Epithelial cell of esophagus (primary cell): ENCODE measurements around the gene RANBP10.

Source experiments
- DNase-seq: peaks from one replicate; pipeline ENCODE4 v3.0.0; 2010; ENCODE audit warnings: low read depth
- H3K4me3 ChIP-seq: 2 replicates; pipeline ENCODE4 v1.5.1; 2011; ENCODE audit warnings: mild to moderate bottlenecking, low read length, control low read depth
- CTCF ChIP-seq: IDR thresholded peaks from 2 replicates; pipeline ENCODE4 v1.5.1; 2011; ENCODE audit warnings: low read depth, mild to moderate bottlenecking, low read length, control low read depth, inconsistent platforms; ENCODE audit not compliant: insufficient read depth; ENCODE audit errors: missing control alignments

The RANBP10 gene

DNA sequence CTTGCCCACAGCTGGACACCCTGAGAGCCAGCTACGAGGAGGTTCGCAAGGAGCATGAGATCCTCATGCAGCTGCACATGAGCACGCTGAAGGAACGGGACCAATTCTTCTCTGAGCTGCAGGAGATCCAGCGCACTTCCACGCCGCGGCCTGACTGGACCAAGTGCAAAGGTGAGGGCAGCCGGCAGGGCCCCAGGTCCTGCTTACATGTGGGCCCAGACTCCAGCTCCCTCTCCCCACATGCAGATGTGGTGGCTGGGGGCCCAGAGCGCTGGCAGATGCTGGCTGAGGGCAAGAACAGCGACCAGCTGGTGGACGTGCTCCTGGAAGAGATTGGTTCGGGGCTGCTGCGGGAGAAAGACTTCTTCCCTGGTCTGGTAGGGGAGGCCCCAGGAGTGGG, 19.5 kb upstream of the RANBP10 start:
- H3K4me3 ChIP-seq: no peak overlapping the region
- no peak for DNase-seq
- no peak for TF ChIP-seq CTCF

GRCh38 chr16:67825119-67825518, 18.8 kb upstream of the RANBP10 start:
- no peak for DNase-seq
- TF ChIP-seq CTCF: no peak
- H3K4me3 ChIP-seq: no peak overlapping the region

- no peak for TF ChIP-seq CTCF
- no peak overlapping the region for H3K4me3 ChIP-seq
- no peak for DNase-seq
Observed at GRCh38 chr16:67822511-67822910, 16.2 kb upstream of the RANBP10 start.

DNA sequence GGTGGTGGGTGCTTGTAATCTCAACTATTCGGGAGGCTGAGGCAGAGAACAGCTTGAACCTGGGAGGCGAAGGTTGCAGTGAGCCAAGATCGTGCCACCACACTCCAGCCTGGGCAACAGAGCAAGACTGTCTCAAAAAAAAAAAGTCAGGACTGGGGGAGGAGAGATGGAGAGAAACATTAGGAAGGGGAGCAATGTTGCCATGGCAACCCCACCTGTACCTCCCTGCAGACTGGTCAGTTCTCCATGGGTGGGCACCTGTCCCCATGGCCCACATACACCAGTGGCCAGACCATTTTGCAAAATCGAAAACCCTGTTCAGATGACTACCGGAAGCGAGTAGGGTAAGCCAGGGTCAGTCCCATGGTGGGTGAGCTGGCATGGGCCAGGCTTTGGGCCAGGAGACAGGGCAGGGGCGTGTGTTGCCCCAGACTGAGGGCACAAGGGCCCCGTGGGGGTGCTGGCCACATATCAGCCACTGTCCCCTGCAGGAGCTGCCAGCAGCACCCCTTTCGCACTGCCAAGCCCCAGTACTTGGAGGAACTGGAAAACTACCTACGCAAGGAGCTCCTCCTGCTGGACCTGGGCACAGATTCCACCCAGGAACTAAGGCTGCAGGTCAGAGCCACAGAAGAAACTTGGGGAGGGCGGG, 14.4 kb upstream of the RANBP10 start:
- no peak for TF ChIP-seq CTCF
- no peak overlapping the region for H3K4me3 ChIP-seq
- no peak for DNase-seq

DNA sequence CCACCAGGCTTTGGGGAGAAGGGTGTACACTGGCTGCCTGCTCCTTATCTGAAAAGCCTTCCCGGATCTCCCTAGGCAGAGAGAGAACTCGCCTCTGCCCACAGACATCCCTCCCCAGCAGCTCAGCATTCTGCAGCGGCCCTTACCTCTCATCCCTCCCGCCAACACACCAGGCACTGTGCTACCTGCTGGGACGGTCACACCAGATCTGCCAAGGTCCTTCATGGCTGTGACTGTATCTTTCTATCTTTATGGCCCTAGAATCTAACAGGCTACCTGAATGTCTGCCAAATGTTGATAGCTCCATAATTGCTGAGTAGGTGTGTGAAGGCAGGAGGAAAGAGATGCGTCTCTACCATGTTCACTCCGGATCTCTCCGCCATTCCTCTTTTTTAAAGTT, 8.2 kb upstream of the RANBP10 start:
- DNase-seq: no peak
- no peak for TF ChIP-seq CTCF
- no peak overlapping the region for H3K4me3 ChIP-seq

DNA sequence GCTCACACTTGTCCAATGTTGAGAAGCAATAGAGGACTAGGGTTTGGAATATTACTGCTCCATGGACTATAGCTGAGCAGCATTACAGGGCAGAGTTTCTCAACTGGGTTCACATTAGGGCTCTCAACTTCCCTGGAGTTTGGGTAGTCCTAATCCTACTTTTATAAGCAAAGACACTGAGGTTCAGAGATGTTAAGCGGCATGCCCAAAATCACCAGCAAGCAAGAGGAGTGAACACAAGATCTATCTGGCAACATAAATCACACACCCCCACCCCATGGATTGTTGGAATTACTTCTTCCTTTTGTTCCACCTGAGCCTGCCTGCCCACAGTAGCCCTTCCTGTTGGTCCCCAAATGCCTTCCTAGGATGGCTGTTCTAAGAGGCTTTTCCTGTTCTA, 5.5 kb upstream of the RANBP10 start:
- no peak overlapping the region for H3K4me3 ChIP-seq
- DNase-seq: no peak
- no peak for TF ChIP-seq CTCF

DNA sequence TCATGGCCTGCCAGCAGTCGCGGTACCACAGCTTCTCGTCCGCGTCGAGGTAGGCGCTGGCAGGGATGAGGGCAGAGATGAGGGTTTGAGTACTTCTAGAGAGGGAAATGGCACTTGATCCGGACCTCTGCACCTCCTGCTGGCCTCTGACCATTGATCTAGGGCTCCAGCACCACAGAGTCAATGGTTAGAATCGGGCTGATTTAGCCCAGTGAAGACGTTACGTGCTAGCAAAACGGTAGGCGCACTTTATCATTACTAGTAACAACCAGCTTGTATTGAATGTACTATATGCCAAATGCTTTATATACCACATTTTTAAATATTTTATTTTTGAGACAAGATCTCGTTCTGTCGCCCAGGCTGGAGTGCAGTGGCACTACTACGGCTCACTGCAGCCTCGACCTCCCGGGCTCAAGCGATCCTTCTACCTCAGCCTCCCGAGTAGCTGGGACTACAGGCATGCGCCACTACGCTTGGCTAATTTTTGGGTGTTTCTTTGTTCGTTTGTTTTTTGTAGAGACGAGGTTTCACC, 855 bp upstream of the RANBP10 start:
- H3K4me3 ChIP-seq: peak overlapping the region; percentile 95
- no peak for DNase-seq
- peak; percentile 15 for TF ChIP-seq CTCF
